ENCODE measurements around the gene SF1.

SF1 gene

GRCh38 chr11:64745521-64746328, 32.6 kb downstream of the SF1 start:
- DNase-seq: peak; percentile 79

GRCh38 chr11:64745189-64745520, 33.2 kb downstream of the SF1 start:
- peak; percentile 57 for DNase-seq

GRCh38 chr11:64744544-64745188, 33.7 kb downstream of the SF1 start:
- peak; percentile 53 for DNase-seq

GRCh38 chr11:64743591-64744543, 34.5 kb downstream of the SF1 start, which contains the start of gene RASGRP2:
Gene RASGRP2 (minus strand): TSS chr11:64744142. CDS start chr11:64742866, 1,276 bp downstream.
- peak; percentile 74 for DNase-seq

GRCh38 chr11:64742889-64743590, 35.3 kb downstream of the SF1 start:
- DNase-seq: peak; percentile 62

- no peak for DNase-seq
These were observed 36.1 kb downstream of the SF1 start for GRCh38 chr11:64742087-64742888.

GRCh38 chr11:64741375-64742086, 36.8 kb downstream of the SF1 start:
- no peak for DNase-seq

- DNase-seq: no peak
These were observed 38.5 kb downstream of the SF1 start for GRCh38 chr11:64739871-64740270.

- DNase-seq: no peak
These were observed 41.7 kb downstream of the SF1 start for GRCh38 chr11:64736654-64737053.

- DNase-seq: no peak
These were observed 42.5 kb downstream of the SF1 start for GRCh38 chr11:64735725-64736259.

- DNase-seq: no peak
These were observed 43.3 kb downstream of the SF1 start for GRCh38 chr11:64734811-64735724.

- DNase-seq: no peak
These were observed 46.7 kb downstream of the SF1 start for GRCh38 chr11:64731601-64732000.

GRCh38 chr11:64729851-64730382, 48.4 kb downstream of the SF1 start:
- DNase-seq: no peak

GRCh38 chr11:64728757-64729365, 49.5 kb downstream of the SF1 start:
- DNase-seq: no peak

- no peak for DNase-seq
These were observed 51.3 kb downstream of the SF1 start for GRCh38 chr11:64726867-64727530.

- no peak for DNase-seq
These were observed 52.1 kb downstream of the SF1 start for GRCh38 chr11:64726211-64726641.

- DNase-seq: no peak
These were observed 53.3 kb downstream of the SF1 start for GRCh38 chr11:64724863-64725532.

Data from effector CD8-positive, alpha-beta T cell (primary cell).